OCI-LY7 (cell line): ENCODE results near the gene HIF1AN. TPM values are rescaled to one million over a fixed set of nuclear protein-coding genes. Genes with fewer than 3 reads are reported as not detected.

Experiments used
- BruUV-seq: library from RNA; stranded (reverse); fragments of 400-500 nt; replicated peaks from 2 replicates; lab custom pipeline; 2021; lab: Mats Ljungman, UMichigan
- CTCF ChIA-PET: fragments of 300-600 bp; sonication (Branson Sonifier 250); formaldehyde crosslinking; loops from one replicate; lab custom pipeline; 2022; ENCODE audit warnings: antibody characterized with exemption; ENCODE audit not compliant: unreplicated experiment; lab: Charles Lee
- POLR2A ChIA-PET: fragments of 300-600 bp; sonication (Branson Sonifier 250); formaldehyde crosslinking; loops from one replicate; lab custom pipeline; 2022; ENCODE audit warnings: antibody characterized with exemption; lab: Charles Lee
- DNase-seq: peaks from one replicate; pipeline ENCODE4 v3.0.0-alpha.2; 2015; ENCODE audit warnings: low spot score
- H2AFZ ChIP-seq: fragments of 200-600 bp; sonication (generic), shearing (Covaris generic); 2 replicates; pipeline ENCODE4 v1.6.1; 2014; ENCODE audit warnings: mild to moderate bottlenecking, antibody characterized with exemption, low read length, moderate library complexity
- H3K27ac ChIP-seq: fragments of 200-600 bp; sonication (generic); 2 replicates; pipeline ENCODE4 v1.5.1; 2014; ENCODE audit warnings: mixed run types, low read depth, mild to moderate bottlenecking, moderate library complexity, low read length, inconsistent platforms; ENCODE audit not compliant: poor library complexity, severe bottlenecking
- H3K36me3 ChIP-seq: fragments of 200-600 bp; sonication (generic); 2 replicates; pipeline ENCODE4 v1.6.1; 2014; ENCODE audit warnings: mild to moderate bottlenecking, antibody characterized with exemption, low read length, moderate library complexity, mixed read lengths; ENCODE audit not compliant: insufficient read depth
- H3K4me1 ChIP-seq: fragments of 200-600 bp; sonication (generic); 2 replicates; pipeline ENCODE4 v1.5.1; 2014; ENCODE audit warnings: mild to moderate bottlenecking, low read length; ENCODE audit not compliant: insufficient read depth, poor library complexity, severe bottlenecking
- H3K4me2 ChIP-seq: fragments of 200-600 bp; sonication (generic); 2 replicates; pipeline ENCODE4 v1.6.1; 2014; ENCODE audit warnings: mild to moderate bottlenecking, low read length
- H3K4me3 ChIP-seq: fragments of 200-600 bp; sonication (generic); 2 replicates; pipeline ENCODE4 v1.5.1; 2014; ENCODE audit warnings: mild to moderate bottlenecking, low read depth, low read length; ENCODE audit not compliant: poor library complexity, severe bottlenecking
- H3K79me2 ChIP-seq: fragments of 200-600 bp; sonication (generic); 2 replicates; pipeline ENCODE4 v1.6.1; 2016; ENCODE audit warnings: low read depth, mild to moderate bottlenecking, low read length, moderate library complexity, mixed read lengths; ENCODE audit not compliant: insufficient read depth
- H3K9me2 ChIP-seq: fragments of 200-600 bp; sonication (generic); 2 replicates; pipeline ENCODE4 v1.6.1; 2016; ENCODE audit warnings: mild to moderate bottlenecking, low read length, mixed read lengths; ENCODE audit not compliant: insufficient read depth
- H3K9me3 ChIP-seq: fragments of 200-600 bp; sonication (generic); 2 replicates; pipeline ENCODE4 v1.6.1; 2014; ENCODE audit warnings: mild to moderate bottlenecking, mixed run types, low read length, mixed read lengths
- H4K20me1 ChIP-seq: fragments of 200-600 bp; sonication (generic); 2 replicates; pipeline ENCODE4 v1.6.1; 2014; ENCODE audit warnings: mild to moderate bottlenecking, antibody characterized with exemption, low read length, moderate library complexity, mixed read lengths; ENCODE audit not compliant: insufficient read depth
- CTCF ChIP-seq: fragments of 200-600 bp; sonication (generic); conservative IDR thresholded peaks from 2 replicates; pipeline ENCODE4 v1.5.1; 2014; ENCODE audit warnings: mild to moderate bottlenecking, antibody characterized with exemption, low read length, moderate library complexity, mixed read lengths
- EZH2phosphoT487 ChIP-seq: fragments of 200-600 bp; sonication (generic); IDR thresholded peaks from 2 replicates; pipeline ENCODE4 v1.6.1; 2018; ENCODE audit warnings: low read depth, borderline replicate concordance, mild to moderate bottlenecking, mixed run types, antibody characterized with exemption, low read length, moderate library complexity, mixed read lengths
- intact Hi-C: fragments of 100-400 bp; cut with micrococcal nuclease; formaldehyde crosslinking; loops from one replicate; pipeline ENCODE4 v1.10.0; 2022; ENCODE audit not compliant: unreplicated experiment
- total RNA-seq, 2 experiments: library from RNA; depleted of rRNA in 1 of 2; stranded (reverse); fragments of >200 nt in 1 of 2; shearing (Covaris generic) in 1 of 2; gene quantifications; 2 replicates each; pipeline ENCODE4 v1.2.3, GENCODE V29; 2014 to 2022

HIF1AN gene
- total RNA-seq, 2 experiments from 2014 or later, result 10.6 to 44.6 TPM

GRCh38 chr10:100586959-100587358 is 51.2 kb downstream of the HIF1AN start:
- H3K9me3 ChIP-seq, result no peaks in the 10 kb centered on the region
- H3K4me1 ChIP-seq, result no peaks in the 10 kb centered on the region
- intact Hi-C loops, result no loop called here
- TF ChIP-seq CTCF, result no peak
- TF ChIP-seq EZH2phosphoT487, result no peak
- CTCF ChIA-PET, result no interaction called here
- no peaks in the 10 kb centered on the region for H4K20me1 ChIP-seq
- no peak overlapping the region for H3K27ac ChIP-seq
- H2AFZ ChIP-seq, result no peak overlapping the region
- H3K36me3 ChIP-seq, result no peaks in the 10 kb centered on the region
- POLR2A ChIA-PET, result no interaction called here
- no peaks in the 10 kb centered on the region for H3K79me2 ChIP-seq
- DNase-seq, result no peak
- BruUV-seq, result no TSS peak
- no peaks in the 10 kb centered on the region for H3K9me2 ChIP-seq
- no peak overlapping the region for H3K4me2 ChIP-seq
- H3K4me3 ChIP-seq, result no peak overlapping the region

GRCh38 chr10:100598166-100598565 is 62.4 kb downstream of the HIF1AN start:
- no peak for TF ChIP-seq EZH2phosphoT487
- no peak for TF ChIP-seq CTCF
- Histone ChIP-seq H2AFZ (no peak overlapping the region), H3K9me2 (no peaks in the 10 kb centered on the region), H3K9me3 (no peaks in the 10 kb centered on the region), H3K79me2 (no peaks in the 10 kb centered on the region), H3K4me1 (no peaks in the 10 kb centered on the region), H3K4me2 (no peak overlapping the region), H4K20me1 (no peaks in the 10 kb centered on the region), H3K4me3 (no peak overlapping the region), H3K27ac (no peak overlapping the region), H3K36me3 (no peaks in the 10 kb centered on the region)
- DNase-seq, result no peak
- intact Hi-C loops, result no loop called here
- POLR2A ChIA-PET, result interaction anchor here (0.5 to 1.4 kb wide), 3 partner anchors 11 to 568 kb away, joined by 3 read pairs; no protein-coding TSS in a partner anchor
- CTCF ChIA-PET, result no interaction called here
- no TSS peak for BruUV-seq

GRCh38 chr10:100600218-100600617 is 64.5 kb downstream of the HIF1AN start:
- H3K4me2 ChIP-seq, result no peak overlapping the region
- TF ChIP-seq CTCF (no peak), EZH2phosphoT487 (no peak)
- no peaks in the 10 kb centered on the region for H3K9me3 ChIP-seq
- no peaks in the 10 kb centered on the region for H4K20me1 ChIP-seq
- no peak overlapping the region for H3K4me3 ChIP-seq
- intact Hi-C loops, result no loop called here
- H3K4me1 ChIP-seq, result no peaks in the 10 kb centered on the region
- H3K36me3 ChIP-seq, result no peaks in the 10 kb centered on the region
- BruUV-seq, result no TSS peak
- no peaks in the 10 kb centered on the region for H3K79me2 ChIP-seq
- no peak overlapping the region for H2AFZ ChIP-seq
- ChIA-PET CTCF (no interaction called here), POLR2A (no interaction called here)
- no peaks in the 10 kb centered on the region for H3K9me2 ChIP-seq
- H3K27ac ChIP-seq, result no peak overlapping the region
- no peak for DNase-seq
